D721Med (cell line): ENCODE measurements around the gene TREM1.

Source experiments
- DNase-seq: peaks from one replicate; pipeline ENCODE4 v3.0.0; 2011; ENCODE audit warnings: low spot score; ENCODE audit not compliant: insufficient read length
- FAIRE-seq: peaks from 2 replicates; lab custom pipeline; 2011; peaks lifted over from hg19 to GRCh38; lab: Jason Lieb, UNC
- CTCF ChIP-seq: IDR thresholded peaks from 2 replicates; pipeline ENCODE4 v1.5.1; 2012; ENCODE audit warnings: mild to moderate bottlenecking, control low read depth; ENCODE audit not compliant: insufficient read depth; ENCODE audit errors: missing control alignments

The TREM1 gene

GRCh38 chr6:41280381-41281057 is 6.0 kb downstream of the TREM1 start:
- no peak for FAIRE-seq
- no peak for TF ChIP-seq CTCF
- DNase-seq: no peak

DNA sequence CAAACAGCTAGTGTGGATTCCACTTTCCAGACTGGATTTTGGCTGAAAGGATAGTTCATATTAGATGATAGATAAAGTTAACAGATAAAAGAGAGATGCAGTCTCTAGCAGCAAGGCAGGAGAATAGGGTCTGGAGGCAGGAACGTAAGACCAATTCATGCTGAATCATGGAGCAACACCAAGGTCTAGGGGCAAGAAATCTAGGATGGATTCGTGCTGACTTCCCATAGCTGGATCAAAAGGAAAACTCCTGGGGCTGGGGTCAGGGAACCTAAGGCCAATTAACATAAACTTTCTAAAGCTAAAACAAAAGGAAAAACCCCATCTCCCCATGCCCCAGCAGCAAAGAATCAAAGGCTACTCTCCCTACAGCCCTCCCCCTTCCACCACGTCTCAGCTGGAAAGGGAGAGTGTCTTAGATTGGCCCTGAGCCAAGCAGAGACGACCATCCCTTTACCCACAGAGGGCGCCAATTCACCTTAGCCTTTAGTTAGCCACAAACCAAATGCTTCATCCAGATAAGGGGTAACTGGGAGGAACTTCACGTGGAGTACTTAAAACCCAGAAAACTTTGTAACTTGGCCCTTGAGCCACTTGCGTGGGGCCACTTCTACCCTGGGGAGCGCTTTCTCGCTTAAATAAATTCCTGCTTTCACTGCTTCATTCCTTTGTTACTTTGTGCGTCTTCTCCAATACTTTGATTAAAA is 7.6 kb downstream of the TREM1 start:
- peak; percentile 58 for TF ChIP-seq CTCF
- no peak for DNase-seq
- no peak for FAIRE-seq

- TF ChIP-seq CTCF: no peak
- no peak for FAIRE-seq
These were observed 8.9 kb downstream of the TREM1 start for GRCh38 chr6:41277605-41278004.

DNA sequence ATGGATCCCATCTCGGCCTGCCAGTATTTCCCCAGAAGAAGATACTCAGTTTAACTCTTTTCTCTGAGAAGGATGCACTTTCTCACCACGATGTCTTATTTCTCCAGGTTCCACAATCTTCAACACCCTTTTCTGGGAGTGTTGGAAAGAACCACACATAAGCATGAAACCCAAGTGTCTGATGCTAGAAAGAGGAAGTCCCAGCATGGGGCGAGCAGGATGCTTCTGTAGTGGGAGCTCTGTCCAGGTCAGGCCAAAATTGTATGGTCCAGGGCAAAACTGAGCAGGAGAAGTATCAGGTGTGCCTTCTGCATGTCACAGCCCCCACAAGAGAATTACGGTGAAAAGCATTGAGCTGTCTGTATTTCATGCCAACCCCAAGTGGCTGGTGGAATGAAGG is 11.0 kb downstream of the TREM1 start:
- no peak for TF ChIP-seq CTCF
- no peak for DNase-seq
- no peak for FAIRE-seq

More at GRCh38 chr6:41277605-41278004, 8.9 kb downstream of the TREM1 start:
- no peak for DNase-seq

GRCh38 chr6:41274256-41274655 is 12.2 kb downstream of the TREM1 start:
- no peak for TF ChIP-seq CTCF
- no peak for DNase-seq
- FAIRE-seq: no peak

DNA sequence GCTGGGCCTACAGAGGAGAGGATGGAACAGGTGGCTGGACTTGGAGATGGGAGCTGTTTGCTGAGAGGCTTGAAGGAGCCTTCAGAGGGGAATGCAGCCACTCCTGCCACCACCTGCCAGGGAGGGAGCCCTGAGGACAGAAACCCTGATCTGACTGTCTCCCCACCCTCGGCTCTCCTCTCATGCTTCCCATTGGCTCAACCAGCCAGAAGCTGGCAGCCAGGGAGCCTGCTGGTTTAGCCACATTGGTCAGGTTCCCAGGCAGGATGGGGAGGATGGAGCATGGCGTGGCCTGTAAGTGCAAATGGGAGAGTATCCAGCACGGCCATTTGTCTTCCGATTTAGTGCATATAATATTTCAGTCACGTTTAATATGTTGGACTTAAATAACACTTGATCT is 12.8 kb downstream of the TREM1 start:
- TF ChIP-seq CTCF: no peak
- FAIRE-seq: no peak
- DNase-seq: no peak

DNA sequence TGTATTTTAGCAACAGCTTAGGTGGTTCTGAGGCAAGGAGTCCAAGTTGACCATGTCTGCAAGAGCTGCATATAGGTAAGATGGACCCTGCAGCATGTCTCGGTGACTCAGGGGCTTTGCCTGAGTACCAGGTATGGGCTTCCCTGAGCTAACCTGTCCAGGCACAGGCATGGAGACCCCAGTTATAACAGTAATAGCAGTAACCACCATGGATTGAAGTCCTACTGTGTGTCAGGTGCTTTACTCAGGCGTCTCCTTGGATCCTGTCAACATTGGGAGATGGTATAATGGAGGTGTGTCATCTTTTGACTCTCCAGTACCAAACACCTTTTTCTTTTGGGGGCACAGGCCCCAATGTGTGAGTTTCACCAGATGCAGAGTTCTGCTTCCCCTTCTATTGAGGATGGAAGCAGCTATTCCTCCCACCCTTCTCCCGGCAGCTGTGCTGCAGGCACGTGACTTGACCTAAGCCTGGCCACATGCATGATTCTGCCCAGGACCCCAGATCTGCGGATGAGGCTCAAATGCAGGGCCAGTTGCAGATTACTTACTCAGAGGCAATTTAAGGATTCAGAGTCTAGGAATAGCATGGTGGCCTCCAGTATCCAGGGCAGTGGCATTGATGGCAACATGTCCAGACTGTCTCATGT is 13.8 kb downstream of the TREM1 start:
- FAIRE-seq (no peak), DNase-seq (no peak)
- no peak for TF ChIP-seq CTCF
